ENCODE results near the gene B4GALT7.

- no peak for TF ChIP-seq CTCF (IDR thresholded peaks at IDR 0.05)
- TF ChIP-seq POLR2A (IDR thresholded peaks at IDR 0.05), result no peak
- no peak for TF ChIP-seq EP300 (IDR thresholded peaks at IDR 0.05)
Measured at GRCh38 chr5:177600508-177601018, 631 bp downstream of the B4GALT7 start.

Measured in tibial nerve (tissue), 4 donors.